ENCODE data around the gene SSTR5.

The SSTR5 gene

GRCh38 chr16:1120577-1120941 lies 48.0 kb downstream of the SSTR5 start:
- TF ChIP-seq CTCF (IDR thresholded peaks at IDR 0.05; ENCODE audit: low read depth, low read length, missing control alignments) = no peak
- no peak overlapping the region for H3K4me3 ChIP-seq (ENCODE audit: low read depth, low read length)
- in situ Hi-C loops (cut with HindIII; ENCODE audit: low sequenced_read_pairs) = no loop called here
- no peak for DNase-seq (ENCODE audit: low read depth)

GRCh38 chr16:1121009-1121408 lies 48.5 kb downstream of the SSTR5 start:
- in situ Hi-C loops (cut with HindIII; ENCODE audit: low sequenced_read_pairs) = no loop called here
- no peak for TF ChIP-seq CTCF (IDR thresholded peaks at IDR 0.05; ENCODE audit: low read depth, low read length, missing control alignments)
- no peak for DNase-seq (ENCODE audit: low read depth)
- no peak overlapping the region for H3K4me3 ChIP-seq (ENCODE audit: low read depth, low read length)

- H3K4me3 ChIP-seq (ENCODE audit: low read depth, low read length) = no peak overlapping the region
- in situ Hi-C loops (cut with HindIII; ENCODE audit: low sequenced_read_pairs) = no loop called here
- DNase-seq (ENCODE audit: low read depth) = no peak
- no peak for TF ChIP-seq CTCF (IDR thresholded peaks at IDR 0.05; ENCODE audit: low read depth, low read length, missing control alignments)
Observed at GRCh38 chr16:1121601-1122397, 49.3 kb downstream of the SSTR5 start.

DNA sequence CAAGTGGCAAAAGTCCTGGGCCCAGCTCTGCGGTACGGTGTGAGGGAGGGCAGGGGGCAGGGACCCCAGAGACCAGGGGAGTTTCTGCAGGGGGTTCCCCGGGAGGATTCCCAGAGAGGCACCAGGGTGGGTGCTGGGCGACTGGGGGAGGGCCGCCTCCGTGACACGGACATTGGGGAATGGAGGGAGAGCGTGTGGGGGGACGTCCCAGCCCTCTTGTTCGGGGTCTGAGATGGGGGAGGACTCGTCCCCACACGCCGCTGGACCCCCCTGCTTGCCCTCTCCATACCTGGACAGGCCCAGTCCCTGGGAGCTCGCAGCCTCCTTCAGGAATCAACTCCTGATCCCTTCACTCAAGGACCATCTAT lies 49.8 kb downstream of the SSTR5 start:
- no peak overlapping the region for H3K4me3 ChIP-seq (ENCODE audit: low read depth, low read length)
- TF ChIP-seq CTCF (IDR thresholded peaks at IDR 0.05; ENCODE audit: low read depth, low read length, missing control alignments) = no peak
- in situ Hi-C loops (cut with HindIII; ENCODE audit: low sequenced_read_pairs) = no loop called here
- no peak for DNase-seq (ENCODE audit: low read depth)

DNA sequence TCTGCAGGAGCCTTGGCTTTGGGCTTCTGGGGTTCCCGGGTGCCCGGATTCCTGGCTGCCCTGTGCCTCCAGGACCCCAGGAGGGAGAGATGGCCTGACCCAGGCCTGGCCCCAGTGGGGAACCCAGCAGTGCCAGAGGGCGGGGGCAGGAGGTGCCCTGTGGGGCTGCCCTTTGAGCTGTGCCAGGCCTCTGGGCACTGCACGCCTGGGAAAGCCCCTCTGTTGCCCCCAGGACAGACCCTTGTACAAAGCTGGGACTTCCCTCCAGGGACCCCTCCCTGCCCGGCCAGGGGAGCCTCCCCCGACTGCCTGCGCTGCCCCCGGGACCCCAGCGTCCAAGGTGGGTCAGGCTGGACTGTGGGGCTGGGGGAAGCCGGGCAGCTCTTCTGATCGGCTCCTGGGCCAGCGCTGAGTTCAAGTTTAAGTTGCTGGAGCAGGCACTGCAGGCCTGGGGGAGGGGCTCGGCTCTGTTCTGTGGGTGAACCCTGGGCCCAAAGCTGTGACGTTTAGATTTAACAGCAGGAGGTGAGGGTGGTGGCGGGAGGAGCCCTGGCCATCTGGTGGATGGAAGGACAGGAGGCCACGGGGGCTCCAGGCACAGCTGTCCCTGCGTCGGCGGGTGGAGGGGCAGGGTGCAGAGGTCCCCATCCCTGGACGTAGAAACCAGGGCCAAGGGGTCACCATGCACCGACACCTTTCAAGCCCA lies 51.1 kb downstream of the SSTR5 start:
- in situ Hi-C loops (cut with HindIII; ENCODE audit: low sequenced_read_pairs) = no loop called here
- no peak for DNase-seq (ENCODE audit: low read depth)
- no peak for TF ChIP-seq CTCF (IDR thresholded peaks at IDR 0.05; ENCODE audit: low read depth, low read length, missing control alignments)
- no peak overlapping the region for H3K4me3 ChIP-seq (ENCODE audit: low read depth, low read length)

DNA sequence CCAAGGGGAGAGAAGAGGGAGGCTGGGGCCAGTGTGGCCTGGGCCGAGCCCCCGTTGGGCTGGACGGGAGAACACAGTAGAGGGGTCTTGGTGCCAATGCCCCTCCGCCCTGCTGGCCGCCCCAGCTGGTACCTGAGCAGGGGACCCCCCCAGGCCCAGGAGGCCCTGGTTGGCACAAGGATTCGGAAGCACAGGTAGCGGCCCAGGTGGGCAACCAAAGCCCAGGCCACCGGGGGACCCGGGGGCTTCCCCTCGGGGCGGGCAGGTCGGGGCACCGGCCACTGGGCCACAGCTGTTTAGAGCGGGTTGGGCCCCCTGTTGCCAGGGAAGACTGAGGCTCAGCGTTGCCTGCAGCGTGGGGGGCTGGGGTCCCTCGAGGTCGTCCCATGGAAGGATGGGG lies 51.7 kb downstream of the SSTR5 start:
- in situ Hi-C loops (cut with HindIII; ENCODE audit: low sequenced_read_pairs) = no loop called here
- no peak for TF ChIP-seq CTCF (IDR thresholded peaks at IDR 0.05; ENCODE audit: low read depth, low read length, missing control alignments)
- H3K4me3 ChIP-seq (ENCODE audit: low read depth, low read length) = no peak overlapping the region
- no peak for DNase-seq (ENCODE audit: low read depth)
